ENCODE data around the gene VAV3.

VAV3 gene

GRCh38 chr1:107640207-107640606 lies 324.8 kb downstream of the VAV3 start:
- Histone ChIP-seq H3K27ac (no peak overlapping the region), H3K4me3 (no peak overlapping the region)

- Histone ChIP-seq H3K4me3 (no peak overlapping the region), H3K27ac (no peak overlapping the region)
Measured at GRCh38 chr1:107637101-107637500, 327.9 kb downstream of the VAV3 start.

- H3K4me3 ChIP-seq: no peak overlapping the region
- H3K27ac ChIP-seq: no peak overlapping the region
Measured at GRCh38 chr1:107633596-107633995, 331.4 kb downstream of the VAV3 start.

- Histone ChIP-seq H3K4me3 (no peak overlapping the region), H3K27ac (peak overlapping the region in 14 of 21 experiments; percentile 3 to 76 (median 66))
Measured at GRCh38 chr1:107626073-107626796, 338.7 kb downstream of the VAV3 start.

GRCh38 chr1:107625405-107626029 lies 339.5 kb downstream of the VAV3 start:
- H3K4me3 ChIP-seq: no peak overlapping the region
- H3K27ac ChIP-seq: peak overlapping the region in 10 of 21 experiments; percentile 3 to 76 (median 54)

- Histone ChIP-seq H3K4me3 (no peak overlapping the region), H3K27ac (peak overlapping the region in 1 of 21 experiments; percentile 21)
Measured at GRCh38 chr1:107623431-107623830, 341.5 kb downstream of the VAV3 start.

- H3K4me3 ChIP-seq: no peak overlapping the region
- peak overlapping the region in 1 of 21 experiments; percentile 21 for H3K27ac ChIP-seq
Measured at GRCh38 chr1:107622966-107623365, 342.0 kb downstream of the VAV3 start.

- Histone ChIP-seq H3K27ac (peak overlapping the region in 1 of 21 experiments; percentile 6), H3K4me3 (no peak overlapping the region)
Measured at GRCh38 chr1:107622535-107622934, 342.4 kb downstream of the VAV3 start.

GRCh38 chr1:107620753-107621152 lies 344.2 kb downstream of the VAV3 start:
- Histone ChIP-seq H3K4me3 (no peak overlapping the region), H3K27ac (no peak overlapping the region)

GRCh38 chr1:107618539-107618938 lies 346.4 kb downstream of the VAV3 start:
- Histone ChIP-seq H3K27ac (no peak overlapping the region), H3K4me3 (no peak overlapping the region)

GRCh38 chr1:107617921-107618320 lies 347.1 kb downstream of the VAV3 start:
- no peak overlapping the region for H3K4me3 ChIP-seq
- no peak overlapping the region for H3K27ac ChIP-seq

- H3K4me3 ChIP-seq: no peak overlapping the region
Measured at GRCh38 chr1:107617456-107617855, 347.5 kb downstream of the VAV3 start.

GRCh38 chr1:107609808-107610207 lies 355.2 kb downstream of the VAV3 start:
- Histone ChIP-seq H3K27ac (no peak overlapping the region), H3K4me3 (no peak overlapping the region)

More at GRCh38 chr1:107617456-107617855, 347.5 kb downstream of the VAV3 start:
- no peak overlapping the region for H3K27ac ChIP-seq

GRCh38 chr1:107604825-107605224 lies 360.2 kb downstream of the VAV3 start:
- Histone ChIP-seq H3K27ac (no peak overlapping the region), H3K4me3 (no peak overlapping the region)

GRCh38 chr1:107600607-107601160 lies 364.3 kb downstream of the VAV3 start:
- H3K27ac ChIP-seq: no peak overlapping the region
- no peak overlapping the region for H3K4me3 ChIP-seq

- Histone ChIP-seq H3K27ac (no peak overlapping the region), H3K4me3 (no peak overlapping the region)
Measured at GRCh38 chr1:107599220-107599619, 365.8 kb downstream of the VAV3 start.

- Histone ChIP-seq H3K27ac (no peak overlapping the region), H3K4me3 (no peak overlapping the region)
Measured at GRCh38 chr1:107597290-107597689, 367.7 kb downstream of the VAV3 start.

GRCh38 chr1:107594536-107594935 lies 370.4 kb downstream of the VAV3 start:
- no peak overlapping the region for H3K27ac ChIP-seq

GRCh38 chr1:107593501-107594209 lies 371.3 kb downstream of the VAV3 start:
- H3K27ac ChIP-seq: no peak overlapping the region
- H3K4me3 ChIP-seq: no peak overlapping the region

More at GRCh38 chr1:107594536-107594935, 370.4 kb downstream of the VAV3 start:
- no peak overlapping the region for H3K4me3 ChIP-seq

GRCh38 chr1:107590900-107591622 lies 373.9 kb downstream of the VAV3 start:
- Histone ChIP-seq H3K4me3 (no peak overlapping the region), H3K27ac (no peak overlapping the region)
